K562 (cell line): ENCODE results near the gene MLST8. TPM values are rescaled to one million over a fixed set of nuclear protein-coding genes. Genes with fewer than 3 reads are reported as not detected.

ENCODE experiments used
- BRD9 ChIP-seq: fragments of 450-650 bp; IDR thresholded peaks from 2 replicates; pipeline ENCODE4 v1.6.1; 2018; ENCODE audit warnings: low read depth; ENCODE audit not compliant: partially characterized antibody
- CHD4 ChIP-seq: fragments of 200-600 bp; sonication (generic); IDR thresholded peaks from 3 replicates; pipeline ENCODE4 v1.6.1; 2012; ENCODE audit warnings: low read depth, mild to moderate bottlenecking, mixed read lengths, low read length, inconsistent platforms; ENCODE audit not compliant: insufficient read depth, insufficient replicate concordance, poor library complexity, severe bottlenecking
- RAD21 ChIP-seq, 2 experiments: fragments of 250-450 bp in 1 of 2; fragments of 450-650 bp in 1 of 2; sonication (Bioruptor Pico) in 1 of 2; formaldehyde crosslinking in 1 of 2; IDR thresholded peaks in 1 of 2; conservative IDR thresholded peaks in 1 of 2; 2 replicates each; pipeline versions ENCODE4 v1.4.0 to v1.8.0; 2020 to 2022; ENCODE audit warnings: mild to moderate bottlenecking in 2 of 2, moderate library complexity in 1 of 2
- SRF ChIP-seq, 2 experiments: fragments of 250-450, 450-650 bp in 1 of 2; sonication (Bioruptor Pico) in 1 of 2; sonication (generic) in 1 of 2; formaldehyde crosslinking; IDR thresholded peaks; 2 replicates each; pipeline versions ENCODE4 v1.5.0 to v1.5.1; 2020 to 2022; ENCODE audit warnings: mild to moderate bottlenecking in 1 of 2, missing genetic modification reagents in 1 of 2
- polyA plus RNA-seq, 8 experiments: library from polyadenylated mRNA; depleted of rRNA in 4 of 8; stranded (reverse) in 5 of 8; unstranded in 3 of 8; fragments of >200 nt; fragmentation: Nextera tagmentation in 2 of 8; fragmentation: Illumina TruSeq in 1 of 8; extraction: Ambion mirVana in 2 of 8; extraction: Trizol in 1 of 8; gene quantifications; 2 replicates each; pipeline versions ENCODE4 v1.2.1 to v1.2.3, GENCODE V29; 2011 to 2014; ENCODE audit warnings: inconsistent platforms in 1 of 8, missing spikeins in 1 of 8
- total RNA-seq, 7 experiments: library from RNA; depleted of rRNA in 6 of 7; stranded (reverse); fragments of >200 nt in 6 of 7; fragmentation: Illumina TruSeq in 2 of 7; extraction: Trizol in 2 of 7; gene quantifications; 2 replicates each; pipeline versions ENCODE4 v1.2.1 to v1.2.3, GENCODE V29; 2011 to 2021; ENCODE audit warnings: low replicate concordance in 1 of 7
- TF ChIP-seq, protein P1 (sequence below): sonication (generic); formaldehyde crosslinking; IDR thresholded peaks from 2 replicates; pipeline ENCODE4 v1.8.0; 2023; ENCODE audit warnings: mild to moderate bottlenecking, missing genetic modification reagents
- TF ChIP-seq, protein P2 (sequence below): fragments of 450-650 bp; IDR thresholded peaks from 2 replicates; pipeline ENCODE4 v1.7.1; 2018; ENCODE audit warnings: mild to moderate bottlenecking, low read depth; ENCODE audit not compliant: partially characterized antibody
- TF ChIP-seq, protein P3 (sequence below): sonication (generic); formaldehyde crosslinking; IDR thresholded peaks from 2 replicates; pipeline ENCODE4 v1.8.1; 2022; ENCODE audit warnings: missing genetic modification reagents

MLST8 gene
- total and polyA plus RNA-seq, 9 of the 15 experiments (the other 6 are each of a cell fraction or from before 2014, with no cell fraction given): 1.5 to 116 (median 43.3) TPM

DNA sequence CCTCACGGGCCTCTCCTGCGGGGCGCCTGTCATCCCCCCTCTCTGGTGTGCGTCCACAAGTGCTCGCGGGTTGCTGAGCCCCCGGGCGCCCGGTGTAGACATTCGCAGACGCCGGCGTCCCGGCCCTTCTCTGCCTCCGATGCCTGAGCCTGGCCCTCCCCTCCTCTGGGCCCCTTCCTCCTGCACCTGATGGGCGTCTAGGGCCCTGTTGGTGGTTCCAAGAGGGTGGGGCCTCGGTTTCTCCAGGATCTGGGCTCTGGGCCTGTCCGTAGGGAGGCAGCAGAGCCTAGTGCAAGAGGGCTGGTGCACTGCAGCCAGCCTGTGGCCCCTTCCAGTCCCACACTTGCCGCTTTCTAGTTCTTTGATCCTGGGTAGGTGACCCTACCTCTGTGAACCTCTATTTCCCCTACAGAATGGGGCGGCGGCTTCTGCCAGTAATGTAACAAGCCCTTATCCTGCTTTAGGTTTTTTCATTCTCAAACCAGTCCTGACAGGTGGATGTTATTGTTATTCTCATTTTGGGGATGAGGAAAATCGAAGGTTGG is 18.8 kb downstream of the MLST8 start (continued):
- TF ChIP-seq, protein P1, sequence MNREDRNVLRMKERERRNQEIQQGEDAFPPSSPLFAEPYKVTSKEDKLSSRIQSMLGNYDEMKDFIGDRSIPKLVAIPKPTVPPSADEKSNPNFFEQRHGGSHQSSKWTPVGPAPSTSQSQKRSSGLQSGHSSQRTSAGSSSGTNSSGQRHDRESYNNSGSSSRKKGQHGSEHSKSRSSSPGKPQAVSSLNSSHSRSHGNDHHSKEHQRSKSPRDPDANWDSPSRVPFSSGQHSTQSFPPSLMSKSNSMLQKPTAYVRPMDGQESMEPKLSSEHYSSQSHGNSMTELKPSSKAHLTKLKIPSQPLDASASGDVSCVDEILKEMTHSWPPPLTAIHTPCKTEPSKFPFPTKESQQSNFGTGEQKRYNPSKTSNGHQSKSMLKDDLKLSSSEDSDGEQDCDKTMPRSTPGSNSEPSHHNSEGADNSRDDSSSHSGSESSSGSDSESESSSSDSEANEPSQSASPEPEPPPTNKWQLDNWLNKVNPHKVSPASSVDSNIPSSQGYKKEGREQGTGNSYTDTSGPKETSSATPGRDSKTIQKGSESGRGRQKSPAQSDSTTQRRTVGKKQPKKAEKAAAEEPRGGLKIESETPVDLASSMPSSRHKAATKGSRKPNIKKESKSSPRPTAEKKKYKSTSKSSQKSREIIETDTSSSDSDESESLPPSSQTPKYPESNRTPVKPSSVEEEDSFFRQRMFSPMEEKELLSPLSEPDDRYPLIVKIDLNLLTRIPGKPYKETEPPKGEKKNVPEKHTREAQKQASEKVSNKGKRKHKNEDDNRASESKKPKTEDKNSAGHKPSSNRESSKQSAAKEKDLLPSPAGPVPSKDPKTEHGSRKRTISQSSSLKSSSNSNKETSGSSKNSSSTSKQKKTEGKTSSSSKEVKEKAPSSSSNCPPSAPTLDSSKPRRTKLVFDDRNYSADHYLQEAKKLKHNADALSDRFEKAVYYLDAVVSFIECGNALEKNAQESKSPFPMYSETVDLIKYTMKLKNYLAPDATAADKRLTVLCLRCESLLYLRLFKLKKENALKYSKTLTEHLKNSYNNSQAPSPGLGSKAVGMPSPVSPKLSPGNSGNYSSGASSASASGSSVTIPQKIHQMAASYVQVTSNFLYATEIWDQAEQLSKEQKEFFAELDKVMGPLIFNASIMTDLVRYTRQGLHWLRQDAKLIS (CRISPR knock-in tag): 0 out of 2 replicates have a peak, but pooled peaks have one; percentile 11
- TF ChIP-seq SRF (CRISPR knock-in tag; IDR thresholded peaks at IDR 0.05): peak in 1 of 2 experiments; percentile 47; a peak in 1 of 4 replicates
- peak; percentile 42 for TF ChIP-seq CHD4
- TF ChIP-seq RAD21 (CRISPR knock-in tag; conservative IDR thresholded peaks at IDR 0.05 in 1 of 2, IDR thresholded peaks at IDR 0.05 in 1 of 2): peak; percentile 25 to 46; a peak in 2 of 4 replicates
- TF ChIP-seq, protein P2, sequence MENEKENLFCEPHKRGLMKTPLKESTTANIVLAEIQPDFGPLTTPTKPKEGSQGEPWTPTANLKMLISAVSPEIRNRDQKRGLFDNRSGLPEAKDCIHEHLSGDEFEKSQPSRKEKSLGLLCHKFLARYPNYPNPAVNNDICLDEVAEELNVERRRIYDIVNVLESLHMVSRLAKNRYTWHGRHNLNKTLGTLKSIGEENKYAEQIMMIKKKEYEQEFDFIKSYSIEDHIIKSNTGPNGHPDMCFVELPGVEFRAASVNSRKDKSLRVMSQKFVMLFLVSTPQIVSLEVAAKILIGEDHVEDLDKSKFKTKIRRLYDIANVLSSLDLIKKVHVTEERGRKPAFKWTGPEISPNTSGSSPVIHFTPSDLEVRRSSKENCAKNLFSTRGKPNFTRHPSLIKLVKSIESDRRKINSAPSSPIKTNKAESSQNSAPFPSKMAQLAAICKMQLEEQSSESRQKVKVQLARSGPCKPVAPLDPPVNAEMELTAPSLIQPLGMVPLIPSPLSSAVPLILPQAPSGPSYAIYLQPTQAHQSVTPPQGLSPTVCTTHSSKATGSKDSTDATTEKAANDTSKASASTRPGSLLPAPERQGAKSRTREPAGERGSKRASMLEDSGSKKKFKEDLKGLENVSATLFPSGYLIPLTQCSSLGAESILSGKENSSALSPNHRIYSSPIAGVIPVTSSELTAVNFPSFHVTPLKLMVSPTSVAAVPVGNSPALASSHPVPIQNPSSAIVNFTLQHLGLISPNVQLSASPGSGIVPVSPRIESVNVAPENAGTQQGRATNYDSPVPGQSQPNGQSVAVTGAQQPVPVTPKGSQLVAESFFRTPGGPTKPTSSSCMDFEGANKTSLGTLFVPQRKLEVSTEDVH: no peak
- TF ChIP-seq BRD9: no peak
- TF ChIP-seq, protein P3, sequence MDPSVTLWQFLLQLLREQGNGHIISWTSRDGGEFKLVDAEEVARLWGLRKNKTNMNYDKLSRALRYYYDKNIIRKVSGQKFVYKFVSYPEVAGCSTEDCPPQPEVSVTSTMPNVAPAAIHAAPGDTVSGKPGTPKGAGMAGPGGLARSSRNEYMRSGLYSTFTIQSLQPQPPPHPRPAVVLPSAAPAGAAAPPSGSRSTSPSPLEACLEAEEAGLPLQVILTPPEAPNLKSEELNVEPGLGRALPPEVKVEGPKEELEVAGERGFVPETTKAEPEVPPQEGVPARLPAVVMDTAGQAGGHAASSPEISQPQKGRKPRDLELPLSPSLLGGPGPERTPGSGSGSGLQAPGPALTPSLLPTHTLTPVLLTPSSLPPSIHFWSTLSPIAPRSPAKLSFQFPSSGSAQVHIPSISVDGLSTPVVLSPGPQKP (CRISPR knock-in tag): no peak
